CD4-positive, alpha-beta T cell (primary cell): ENCODE results near the gene SPTLC2. TPM values are rescaled to one million over a fixed set of nuclear protein-coding genes. Genes with fewer than 3 reads are reported as not detected.

Experiments
- ATAC-seq: fragments of 200-7000 bp; cut with Tn5 transposase; one replicate; pipeline ENCODE4 v1.10.0; 2022; ENCODE audit warnings: mild to moderate bottlenecking; ENCODE audit not compliant: poor library complexity
- CTCF ChIA-PET: fragments of 350-600 bp; sonication (Branson Sonifier 250); formaldehyde crosslinking; loops from one replicate; lab custom pipeline; 2021; ENCODE audit warnings: antibody characterized with exemption, inconsistent platforms; lab: Charles Lee
- POLR2A ChIA-PET: fragments of 350-600 bp; sonication (Branson Sonifier 250); formaldehyde crosslinking; loops from one replicate; lab custom pipeline; 2021; ENCODE audit warnings: antibody characterized with exemption, inconsistent platforms; lab: Charles Lee
- DNase-seq, 14 experiments: peaks; one replicate each; pipeline ENCODE4 v3.0.0-alpha.2; 2013 to 2020; ENCODE audit warnings: mixed read lengths in 2 of 14
- H3K27ac ChIP-seq, 2 donors: one replicate each; pipeline versions ENCODE4 v1.5.1 to v1.7.0; 2013; ENCODE audit warnings: low read length in 2 of 2, low read depth in 1 of 2, mild to moderate bottlenecking in 1 of 2
- H3K27me3 ChIP-seq, 2 experiments: 1 replicate in 1 of 2; 2 replicates in 1 of 2; pipeline versions ENCODE4 v1.6.1 to v1.7.0; 2013; ENCODE audit warnings: low read length in 2 of 2, control low read depth in 1 of 2, mild to moderate bottlenecking in 1 of 2, moderate library complexity in 1 of 2; ENCODE audit not compliant: insufficient read depth in 2 of 2, control insufficient read depth in 1 of 2
- H3K36me3 ChIP-seq: one replicate; pipeline ENCODE4 v1.6.1; 2013; ENCODE audit warnings: low read length, control low read depth; ENCODE audit not compliant: insufficient read depth
- H3K4me1 ChIP-seq: one replicate; pipeline ENCODE4 v1.6.1; 2013; ENCODE audit warnings: low read length, control low read depth; ENCODE audit not compliant: insufficient read depth
- H3K4me3 ChIP-seq: one replicate; pipeline ENCODE4 v1.5.1; 2013; ENCODE audit warnings: mild to moderate bottlenecking, low read length, moderate library complexity
- H3K9me3 ChIP-seq, 2 experiments: 1 replicate in 1 of 2; 2 replicates in 1 of 2; pipeline versions ENCODE4 v1.6.1 to v1.7.0; 2013; ENCODE audit warnings: low read length in 2 of 2, mild to moderate bottlenecking in 2 of 2, control low read depth in 1 of 2, moderate library complexity in 1 of 2; ENCODE audit not compliant: control insufficient read depth in 1 of 2, insufficient read depth in 1 of 2
- H3K27ac Mint-ChIP-seq: one replicate; pipeline ENCODE4 v1.8.0; 2020; ENCODE audit warnings: mixed read lengths
- H3K27me3 Mint-ChIP-seq: one replicate; pipeline ENCODE4 v1.8.0; 2021; ENCODE audit warnings: mixed read lengths
- H3K36me3 Mint-ChIP-seq: one replicate; pipeline ENCODE4 v1.8.0; 2021; ENCODE audit warnings: low read depth, mixed read lengths
- H3K4me1 Mint-ChIP-seq: one replicate; pipeline ENCODE4 v1.8.0; 2021; ENCODE audit warnings: low read depth, mixed read lengths
- H3K4me3 Mint-ChIP-seq: one replicate; pipeline ENCODE4 v1.8.0; 2020; ENCODE audit warnings: mild to moderate bottlenecking, mixed read lengths
- H3K9me3 Mint-ChIP-seq: one replicate; pipeline ENCODE4 v1.8.0; 2020; ENCODE audit warnings: mixed read lengths
- CTCF ChIP-seq: fragments of 200-600 bp; IDR thresholded peaks from one replicate; pipeline ENCODE4 v1.8.0; 2022; ENCODE audit warnings: antibody characterized with exemption, mild to moderate bottlenecking
- intact Hi-C, 2 experiments: fragments of 100-400 bp; cut with DNase I in 1 of 2; cut with micrococcal nuclease in 1 of 2; formaldehyde crosslinking; loops; one replicate each; pipeline versions ENCODE4 v1.15.1 to v1.9.0; 2023 to 2025; cut with DNase I, micrococcal nuclease
- total RNA-seq, 174 experiments: library from RNA in 2 of 174; stranded (reverse) in 2 of 174; gene quantifications; one replicate each; pipeline ENCODE4 v1.2.3 and lab custom pipeline; 2021 to 2026

The SPTLC2 gene
- total RNA-seq, 2 experiments from 2014 or later = 13.0 to 14.5 TPM

- H3K27ac Mint-ChIP-seq = no peak overlapping the region
- no peak overlapping the region for H3K4me3 ChIP-seq
- H3K4me1 ChIP-seq = no peaks in the 10 kb centered on the region
- H3K4me1 Mint-ChIP-seq = peaks cover 5% of the 10 kb centered on the region
- intact Hi-C loops = no loop called here
- H3K27me3 ChIP-seq = no peaks in the 10 kb centered on the region
- no peak for DNase-seq
- H3K9me3 Mint-ChIP-seq = no peaks in the 10 kb centered on the region
- POLR2A ChIA-PET = no interaction called here
- no peaks in the 10 kb centered on the region for H3K27me3 Mint-ChIP-seq
- H3K36me3 ChIP-seq = peaks cover 45% of the 10 kb centered on the region
- TF ChIP-seq CTCF = no peak
- no peaks in the 10 kb centered on the region for H3K9me3 ChIP-seq
- H3K36me3 Mint-ChIP-seq = peaks cover 81% of the 10 kb centered on the region
- CTCF ChIA-PET = no interaction called here
- ATAC-seq = no peak
- no peak overlapping the region for H3K4me3 Mint-ChIP-seq
- no peak overlapping the region for H3K27ac ChIP-seq
Observed at GRCh38 chr14:77573964-77574363, 42.5 kb downstream of the SPTLC2 start.

- no peaks in the 10 kb centered on the region for H3K27me3 Mint-ChIP-seq
- DNase-seq = no peak
- peaks cover 9% of the 10 kb centered on the region for H3K4me1 Mint-ChIP-seq
- H3K9me3 Mint-ChIP-seq = no peaks in the 10 kb centered on the region
- Histone ChIP-seq H3K4me1 (no peaks in the 10 kb centered on the region), H3K36me3 (peaks cover 36% of the 10 kb centered on the region), H3K4me3 (no peak overlapping the region), H3K27me3 (no peaks in the 10 kb centered on the region), H3K27ac (no peak overlapping the region), H3K9me3 (no peaks in the 10 kb centered on the region)
- no peak for ATAC-seq
- intact Hi-C loops = no loop called here
- TF ChIP-seq CTCF = no peak
- peaks cover 77% of the 10 kb centered on the region for H3K36me3 Mint-ChIP-seq
- H3K27ac Mint-ChIP-seq = no peak overlapping the region
- ChIA-PET CTCF (no interaction called here), POLR2A (no interaction called here)
- H3K4me3 Mint-ChIP-seq = no peak overlapping the region
Observed at GRCh38 chr14:77570706-77571268, 45.6 kb downstream of the SPTLC2 start.

- peaks cover 67% of the 10 kb centered on the region for H3K36me3 Mint-ChIP-seq
- Histone ChIP-seq H3K9me3 (no peaks in the 10 kb centered on the region), H3K4me3 (no peak overlapping the region), H3K36me3 (peaks cover 44% of the 10 kb centered on the region), H3K4me1 (no peaks in the 10 kb centered on the region), H3K27me3 (no peaks in the 10 kb centered on the region), H3K27ac (no peak overlapping the region)
- TF ChIP-seq CTCF = no peak
- CTCF ChIA-PET = no interaction called here
- H3K27ac Mint-ChIP-seq = no peak overlapping the region
- POLR2A ChIA-PET = no interaction called here
- no peaks in the 10 kb centered on the region for H3K27me3 Mint-ChIP-seq
- intact Hi-C loops = no loop called here
- ATAC-seq (no peak), DNase-seq (no peak)
- no peaks in the 10 kb centered on the region for H3K9me3 Mint-ChIP-seq
- H3K4me1 Mint-ChIP-seq = peaks cover 15% of the 10 kb centered on the region
- H3K4me3 Mint-ChIP-seq = no peak overlapping the region
Observed at GRCh38 chr14:77565994-77566305, 50.5 kb downstream of the SPTLC2 start.
